KMS-11 (cell line): ENCODE results near the gene VSIG1.

Source experiments
- H2AFZ ChIP-seq: fragments of 200-600 bp; sonication (generic); 2 replicates; pipeline ENCODE4 v1.6.1; 2016; ENCODE audit warnings: antibody characterized with exemption, mixed run types, low read depth
- H3K27ac ChIP-seq: fragments of 200-600 bp; sonication (generic); 2 replicates; pipeline ENCODE4 v1.6.1; 2016; ENCODE audit warnings: mild to moderate bottlenecking, mixed run types
- H3K27me3 ChIP-seq: fragments of 200-600 bp; sonication (generic); 2 replicates; pipeline ENCODE4 v1.6.1; 2017; ENCODE audit warnings: mild to moderate bottlenecking, low read depth, mixed run types, moderate library complexity; ENCODE audit not compliant: insufficient read depth
- H3K36me3 ChIP-seq: fragments of 200-600 bp; sonication (generic); 2 replicates; pipeline ENCODE4 v1.6.1; 2017; ENCODE audit warnings: mild to moderate bottlenecking, mixed run types; ENCODE audit not compliant: insufficient read depth
- H3K4me1 ChIP-seq: fragments of 200-600 bp; sonication (generic); 2 replicates; pipeline ENCODE4 v1.6.1; 2016; ENCODE audit warnings: mild to moderate bottlenecking, low read depth, mixed run types; ENCODE audit not compliant: poor library complexity, severe bottlenecking
- H3K4me2 ChIP-seq: fragments of 200-600 bp; sonication (generic); 2 replicates; pipeline ENCODE4 v1.7.0; 2016; ENCODE audit warnings: mild to moderate bottlenecking, mixed run types
- H3K4me3 ChIP-seq: fragments of 200-600 bp; sonication (generic); IDR thresholded peaks from 2 replicates; pipeline ENCODE4 v1.6.1; 2017; ENCODE audit warnings: low read depth, low read length, mixed read lengths; ENCODE audit not compliant: insufficient read depth
- H3K79me2 ChIP-seq: fragments of 200-600 bp; sonication (generic); 2 replicates; pipeline ENCODE4 v1.6.1; 2016; ENCODE audit warnings: low read depth, mixed run types; ENCODE audit not compliant: insufficient read depth
- H3K9ac ChIP-seq: fragments of 200-600 bp; sonication (generic); 2 replicates; pipeline ENCODE4 v1.6.1; 2016; ENCODE audit warnings: mild to moderate bottlenecking, mixed run types
- H4K20me1 ChIP-seq: fragments of 200-600 bp; sonication (generic); 2 replicates; pipeline ENCODE4 v1.6.1; 2016; ENCODE audit warnings: mild to moderate bottlenecking, mixed run types; ENCODE audit not compliant: insufficient read depth
- CTCF ChIP-seq: fragments of 200-600 bp; sonication (generic); conservative IDR thresholded peaks from 2 replicates; pipeline ENCODE4 v1.6.1; 2017; ENCODE audit warnings: low read depth, mild to moderate bottlenecking, antibody characterized with exemption, low read length, moderate library complexity, mixed read lengths

VSIG1 gene

GRCh38 chrX:108049649-108050048, 4.8 kb downstream of the VSIG1 start:
- no peak overlapping the region for H3K4me2 ChIP-seq
- TF ChIP-seq CTCF: no peak
- H3K4me3 ChIP-seq: no peak overlapping the region
- no peaks in the 10 kb centered on the region for H4K20me1 ChIP-seq
- no peaks in the 10 kb centered on the region for H3K4me1 ChIP-seq
- H3K27me3 ChIP-seq: no peaks in the 10 kb centered on the region
- H3K9ac ChIP-seq: no peak overlapping the region
- H3K36me3 ChIP-seq: no peaks in the 10 kb centered on the region
- no peak overlapping the region for H2AFZ ChIP-seq
- H3K79me2 ChIP-seq: no peaks in the 10 kb centered on the region
- H3K27ac ChIP-seq: no peak overlapping the region

GRCh38 chrX:108053218-108053617, 8.4 kb downstream of the VSIG1 start:
- H3K27me3 ChIP-seq: no peaks in the 10 kb centered on the region
- H3K4me3 ChIP-seq: no peak overlapping the region
- H2AFZ ChIP-seq: no peak overlapping the region
- no peak overlapping the region for H3K27ac ChIP-seq
- H3K36me3 ChIP-seq: no peaks in the 10 kb centered on the region
- no peaks in the 10 kb centered on the region for H3K4me1 ChIP-seq
- no peak overlapping the region for H3K9ac ChIP-seq
- H3K79me2 ChIP-seq: no peaks in the 10 kb centered on the region
- no peak overlapping the region for H3K4me2 ChIP-seq
- no peaks in the 10 kb centered on the region for H4K20me1 ChIP-seq
- no peak for TF ChIP-seq CTCF

GRCh38 chrX:108055546-108055945, 10.7 kb downstream of the VSIG1 start:
- H3K79me2 ChIP-seq: no peaks in the 10 kb centered on the region
- H3K4me1 ChIP-seq: no peaks in the 10 kb centered on the region
- H4K20me1 ChIP-seq: no peaks in the 10 kb centered on the region
- H2AFZ ChIP-seq: no peak overlapping the region
- no peaks in the 10 kb centered on the region for H3K27me3 ChIP-seq
- no peak overlapping the region for H3K4me2 ChIP-seq
- H3K9ac ChIP-seq: no peak overlapping the region
- H3K36me3 ChIP-seq: no peaks in the 10 kb centered on the region
- no peak overlapping the region for H3K4me3 ChIP-seq
- TF ChIP-seq CTCF: no peak
- H3K27ac ChIP-seq: no peak overlapping the region

GRCh38 chrX:108059801-108060200, 14.9 kb downstream of the VSIG1 start:
- Histone ChIP-seq H3K36me3 (no peaks in the 10 kb centered on the region), H3K79me2 (no peaks in the 10 kb centered on the region), H3K4me1 (no peaks in the 10 kb centered on the region), H3K27ac (no peak overlapping the region), H2AFZ (no peak overlapping the region), H3K27me3 (no peaks in the 10 kb centered on the region), H3K9ac (no peak overlapping the region), H3K4me3 (no peak overlapping the region), H3K4me2 (no peak overlapping the region), H4K20me1 (no peaks in the 10 kb centered on the region)
- TF ChIP-seq CTCF: no peak

GRCh38 chrX:108064001-108064400, 19.1 kb downstream of the VSIG1 start:
- Histone ChIP-seq H3K36me3 (no peaks in the 10 kb centered on the region), H3K27me3 (no peaks in the 10 kb centered on the region), H4K20me1 (no peaks in the 10 kb centered on the region), H2AFZ (no peak overlapping the region), H3K79me2 (no peaks in the 10 kb centered on the region), H3K27ac (no peak overlapping the region), H3K4me2 (no peak overlapping the region), H3K9ac (no peak overlapping the region), H3K4me3 (no peak overlapping the region), H3K4me1 (no peaks in the 10 kb centered on the region)
- no peak for TF ChIP-seq CTCF
